ENCODE data around the gene CRYBG1. TPM values are rescaled to one million over a fixed set of nuclear protein-coding genes. Genes with fewer than 3 reads are reported as not detected.

CRYBG1 gene
- total RNA-seq: 13.9 and 16.3 TPM in 2 replicates

DNA sequence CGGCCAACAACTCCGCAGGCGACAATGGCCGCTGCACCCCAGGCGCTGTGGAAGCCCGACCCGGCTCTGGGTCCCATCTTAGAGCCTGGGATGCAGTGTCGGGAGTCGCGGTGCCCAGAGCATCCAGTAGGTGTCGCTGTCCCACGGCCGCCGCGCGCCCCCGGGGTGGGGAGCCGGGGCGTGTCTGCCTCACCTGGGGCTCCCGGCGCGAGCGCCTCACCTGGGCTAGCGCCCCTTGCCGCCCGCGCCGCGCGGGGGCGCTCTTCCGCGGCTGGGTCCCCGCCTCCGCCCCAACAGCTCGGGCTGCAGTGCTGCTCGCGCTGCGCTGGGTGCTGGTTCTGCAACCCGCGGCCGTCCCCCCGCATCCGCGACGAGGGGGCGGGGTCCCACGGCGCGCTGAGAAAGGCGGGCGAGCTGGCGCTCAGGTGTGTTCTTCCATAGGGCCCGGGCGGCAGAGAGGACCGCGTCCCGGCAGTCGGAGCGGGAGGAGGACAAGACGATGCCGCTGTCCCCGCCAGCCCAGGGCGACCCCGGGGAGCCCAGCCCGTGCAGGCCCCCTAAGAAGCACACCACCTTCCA, at the start of gene CRYBG1:
TSS of gene CRYBG1 (plus strand) at position 308 of the 579 bp plus-strand sequence. CDS start at position 500, 192 bp downstream.
- DNase-seq (ENCODE audit: low read depth): no peak

GRCh38 chr6:106315765-106316374, 44.6 kb upstream of the CRYBG1 start:
- no peak for DNase-seq (ENCODE audit: low read depth)

GRCh38 chr6:106316375-106316766, 44.1 kb upstream of the CRYBG1 start:
- DNase-seq (ENCODE audit: low read depth): no peak

- DNase-seq (ENCODE audit: low read depth): no peak
Measured at GRCh38 chr6:106318061-106318460, 42.5 kb upstream of the CRYBG1 start.

DNA sequence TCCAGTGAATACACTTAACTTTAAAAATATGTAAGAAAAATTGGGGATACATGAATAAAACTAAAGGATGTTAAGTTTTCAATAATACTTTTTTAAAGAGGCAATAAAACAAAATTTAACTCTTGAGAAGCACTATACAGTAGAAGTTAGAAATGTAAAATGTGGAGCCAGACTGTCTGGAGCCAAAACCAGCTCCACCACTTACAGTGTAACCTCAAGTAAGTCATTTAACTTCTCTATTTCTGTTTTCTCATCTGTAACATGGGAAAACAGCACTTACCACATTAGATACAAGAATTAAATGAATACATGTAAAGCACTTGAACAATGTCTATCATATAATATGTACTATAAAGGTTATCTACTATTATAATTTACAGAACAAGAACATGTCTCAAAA, 41.7 kb upstream of the CRYBG1 start:
- DNase-seq (ENCODE audit: low read depth): no peak

- no peak for DNase-seq (ENCODE audit: low read depth)
Measured at GRCh38 chr6:106321940-106322339, 38.6 kb upstream of the CRYBG1 start.

GRCh38 chr6:106324726-106325335, 35.7 kb upstream of the CRYBG1 start:
- DNase-seq (ENCODE audit: low read depth): no peak

DNA sequence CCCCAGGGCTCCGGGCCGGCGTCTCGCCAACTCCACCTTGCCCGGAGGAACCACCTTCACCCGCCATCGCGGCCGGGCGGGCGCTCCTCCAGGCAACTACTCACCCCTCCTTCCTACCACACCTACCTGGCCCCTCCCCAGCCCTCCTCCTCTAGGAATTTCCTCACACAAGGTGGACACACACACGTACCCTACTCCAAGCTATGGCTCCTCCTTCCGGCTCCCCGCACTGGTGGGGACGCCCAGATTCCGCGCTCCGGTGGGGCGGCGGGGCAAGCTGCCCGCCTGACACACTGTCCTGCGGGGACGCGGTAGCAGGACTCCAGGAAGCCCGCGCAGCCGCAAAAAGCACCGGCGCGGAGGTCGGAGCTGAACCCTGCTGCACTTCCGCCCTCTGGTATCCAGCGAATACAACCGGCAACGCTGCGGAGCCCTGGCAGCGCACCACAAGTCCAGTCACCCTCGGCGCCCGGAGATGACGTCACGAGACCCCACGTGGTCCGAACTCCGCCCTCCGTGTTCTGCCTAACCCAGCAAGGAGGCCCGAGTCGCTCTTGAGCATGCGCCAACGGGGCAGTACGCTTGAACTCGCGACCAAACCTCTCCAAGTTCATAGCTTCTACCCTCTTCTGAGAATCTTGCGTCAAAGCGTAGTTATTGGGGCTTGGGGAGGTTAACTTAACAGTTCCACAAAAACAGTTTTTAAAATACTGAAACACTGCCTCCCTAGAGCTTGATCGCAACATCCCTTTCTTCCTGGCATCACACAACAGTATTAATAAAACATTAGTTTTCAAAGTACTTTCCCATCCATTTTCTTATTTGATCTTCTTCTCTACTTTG, 35.0 kb upstream of the CRYBG1 start, which contains the start of gene ATG5:
TSS of gene ATG5 (minus strand) at position 425 of the 843 bp plus-strand sequence. CDS start 9,552 bp downstream, outside the sequence.
- peak; percentile 97 for DNase-seq (ENCODE audit: low read depth)

GRCh38 chr6:106334646-106335448, 25.7 kb upstream of the CRYBG1 start:
- DNase-seq (ENCODE audit: low read depth): peak; percentile 53

DNA sequence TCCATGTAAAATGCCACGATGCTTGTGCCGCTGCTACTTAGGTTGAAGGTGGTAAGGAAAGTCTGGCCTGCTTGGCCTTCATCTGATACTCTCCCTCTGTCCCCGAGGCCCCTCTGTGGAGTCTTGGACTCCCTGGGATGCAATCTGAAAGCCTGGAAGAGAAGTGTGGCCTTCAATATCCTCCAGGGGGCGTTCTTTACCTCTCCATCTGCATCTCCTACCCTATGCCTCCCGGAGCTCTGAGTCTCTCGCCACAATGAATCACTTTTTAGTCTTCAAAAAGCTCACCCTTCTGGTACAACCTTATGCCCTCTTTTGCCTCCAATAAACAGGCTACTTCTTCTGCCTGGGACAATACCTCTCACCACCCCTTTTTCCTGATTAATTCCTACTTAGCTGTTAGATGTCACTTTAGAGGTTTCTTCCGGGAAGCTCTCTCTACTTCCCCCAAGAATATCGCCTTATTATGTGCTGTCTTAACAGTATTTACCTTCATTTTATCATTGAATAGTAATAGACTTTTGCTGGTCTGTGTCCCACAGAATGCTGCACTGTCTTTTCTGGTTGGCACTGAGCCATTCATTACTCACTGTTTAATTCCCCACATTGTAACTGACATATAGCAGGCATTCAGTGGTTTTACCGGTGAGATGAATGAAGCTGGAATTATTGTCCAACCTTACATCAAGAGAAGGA, 21.0 kb upstream of the CRYBG1 start:
- DNase-seq (ENCODE audit: low read depth): peak; percentile 89

DNA sequence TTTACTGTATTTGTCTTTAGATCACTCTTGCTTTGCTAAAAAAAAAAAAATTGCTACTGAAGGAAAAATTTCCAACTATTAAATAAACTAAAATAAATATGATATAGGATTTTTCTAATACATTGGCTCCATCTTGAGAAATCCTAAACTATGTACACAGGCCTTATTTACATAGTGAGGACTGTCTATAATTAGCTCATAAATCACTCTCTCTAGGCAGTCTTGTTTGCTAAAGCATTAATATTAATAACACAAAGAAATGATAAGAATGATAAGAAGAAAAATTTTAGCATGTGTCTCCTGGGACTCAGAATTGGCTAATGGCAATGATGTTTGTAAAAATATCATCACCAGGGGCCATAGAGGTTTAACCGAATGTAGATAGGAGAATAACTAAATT, 13.3 kb upstream of the CRYBG1 start:
- no peak for DNase-seq (ENCODE audit: low read depth)

GRCh38 chr6:106356378-106356777, 4.1 kb upstream of the CRYBG1 start:
- no peak for DNase-seq (ENCODE audit: low read depth)

DNA sequence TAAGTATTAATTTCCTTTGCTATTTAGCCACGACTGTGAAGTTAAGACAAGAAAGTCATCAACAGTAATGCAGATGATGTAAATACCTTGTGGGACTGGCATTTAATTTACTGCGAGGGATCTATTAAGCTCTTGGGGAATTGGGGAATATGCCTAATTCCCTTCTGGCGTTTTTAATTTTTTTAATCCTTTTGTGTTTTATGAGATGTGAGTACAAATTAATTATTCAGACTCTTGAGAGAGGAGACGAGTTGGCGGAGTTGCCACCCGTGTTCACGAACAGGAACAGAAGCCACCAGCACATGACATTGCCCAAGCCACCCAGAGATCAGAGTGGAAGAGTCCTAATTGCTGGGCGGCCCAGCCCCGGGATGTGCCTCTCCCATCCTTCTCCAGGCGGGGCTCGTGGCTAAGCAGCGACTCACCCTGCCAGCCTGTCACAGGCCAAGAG, 533 bp upstream of the CRYBG1 start:
- DNase-seq (ENCODE audit: low read depth): no peak

DNA sequence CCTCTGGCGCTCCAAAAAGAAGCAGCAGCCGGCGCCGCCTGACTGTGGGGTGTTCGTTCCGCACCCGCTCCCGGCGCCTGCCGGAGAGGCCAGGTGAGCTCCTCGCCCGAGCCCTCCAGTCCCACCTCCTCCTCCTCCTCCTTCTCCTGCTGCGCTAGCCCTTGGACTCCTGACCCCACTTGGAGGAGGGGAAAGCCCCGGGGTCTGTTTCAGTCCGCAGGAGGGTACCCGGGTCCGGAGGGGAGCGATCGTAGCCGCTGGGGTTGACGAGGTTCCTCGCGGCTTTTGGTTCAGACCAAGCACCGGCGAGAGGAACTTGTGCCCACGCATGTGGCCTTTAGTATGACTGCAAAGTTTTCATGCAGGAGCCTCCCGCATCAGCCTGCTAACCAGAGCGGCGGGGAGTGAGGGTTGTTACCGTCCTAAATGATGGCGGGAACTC, 493 bp downstream of the CRYBG1 start:
- DNase-seq (ENCODE audit: low read depth): no peak

GRCh38 chr6:106363401-106364138, 3.1 kb downstream of the CRYBG1 start:
- DNase-seq (ENCODE audit: low read depth): no peak

- no peak for DNase-seq (ENCODE audit: low read depth)
Measured at GRCh38 chr6:106369739-106370138, 9.2 kb downstream of the CRYBG1 start.

- DNase-seq (ENCODE audit: low read depth): peak; percentile 61
Measured at GRCh38 chr6:106370639-106371038, 10.1 kb downstream of the CRYBG1 start.

DNA sequence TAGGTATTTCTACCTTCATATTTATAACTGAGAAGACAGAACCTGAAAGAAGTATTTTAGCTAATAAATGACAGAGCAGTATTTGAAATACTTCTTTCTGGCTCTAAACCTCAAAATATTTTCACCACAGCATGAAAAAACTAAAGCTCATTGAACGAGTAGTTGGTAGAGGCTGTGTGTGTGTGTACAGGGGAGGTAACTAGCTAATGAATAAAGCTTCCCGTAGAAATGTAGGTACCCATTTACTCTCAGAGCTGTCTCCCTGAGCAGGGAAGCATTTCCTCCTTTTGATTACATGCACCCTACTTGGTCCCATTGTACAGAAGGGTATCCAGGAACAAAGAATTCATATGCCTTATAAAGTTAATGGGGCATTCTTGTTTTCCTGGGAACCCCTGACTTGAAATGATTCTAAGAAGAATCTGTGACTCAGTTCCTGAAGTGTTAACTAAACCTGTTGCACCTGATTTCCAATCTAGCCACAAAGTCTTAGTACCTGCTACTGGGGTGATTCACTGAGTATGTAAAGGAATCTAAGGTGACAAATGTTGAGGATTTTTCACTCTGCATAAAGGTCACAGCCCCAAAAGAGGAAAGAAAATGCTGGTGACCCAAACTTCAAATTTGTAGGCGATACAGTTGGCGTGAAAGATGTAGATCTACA, 12.5 kb downstream of the CRYBG1 start:
- peak; percentile 79 for DNase-seq (ENCODE audit: low read depth)

- DNase-seq (ENCODE audit: low read depth): no peak
Measured at GRCh38 chr6:106373502-106374239, 13.2 kb downstream of the CRYBG1 start.
